NCI-H1417 (cell line): ENCODE results near the gene SSBP4.
A peak's percentile ranks its signal among the peaks of the same experiment; 100 is the strongest.

ENCODE experiments used
- DNase-seq, 3 experiments: peaks; one replicate each; lab custom pipeline; 2025; lab: John Stamatoyannopoulos, UW

SSBP4 gene

GRCh38 chr19:18420930-18421329 lies 1.7 kb downstream of the SSBP4 start:
- no peak for DNase-seq

GRCh38 chr19:18421371-18421959 lies 2.3 kb downstream of the SSBP4 start:
- no peak for DNase-seq

GRCh38 chr19:18422530-18423191 lies 3.5 kb downstream of the SSBP4 start:
- DNase-seq: no peak

- DNase-seq: peak in 1 of 3 experiments; percentile 23
Observed at GRCh38 chr19:18423258-18424020, 4.2 kb downstream of the SSBP4 start.

GRCh38 chr19:18424122-18424889 lies 5.1 kb downstream of the SSBP4 start:
- no peak for DNase-seq

GRCh38 chr19:18424890-18425514 lies 5.8 kb downstream of the SSBP4 start:
- DNase-seq: no peak

GRCh38 chr19:18425515-18426415 lies 6.6 kb downstream of the SSBP4 start:
- no peak for DNase-seq

GRCh38 chr19:18426416-18426767 lies 7.2 kb downstream of the SSBP4 start:
- no peak for DNase-seq

- DNase-seq: no peak
Observed at GRCh38 chr19:18427080-18427742, 8.0 kb downstream of the SSBP4 start.

- no peak for DNase-seq
Observed at GRCh38 chr19:18427743-18428113, 8.5 kb downstream of the SSBP4 start.

GRCh38 chr19:18428173-18428786 lies 9.1 kb downstream of the SSBP4 start:
- no peak for DNase-seq

- DNase-seq: peak; percentile 82 to 98 (median 97)
Observed at GRCh38 chr19:18428787-18429674, 9.8 kb downstream of the SSBP4 start.

- no peak for DNase-seq
Observed at GRCh38 chr19:18429717-18430416, 10.7 kb downstream of the SSBP4 start.

GRCh38 chr19:18430417-18431144 lies 11.4 kb downstream of the SSBP4 start:
- no peak for DNase-seq

- DNase-seq: no peak
Observed at GRCh38 chr19:18431351-18432197, 12.4 kb downstream of the SSBP4 start.

- DNase-seq: no peak
Observed at GRCh38 chr19:18432275-18433014, 13.2 kb downstream of the SSBP4 start.
